Upper lobe of left lung (tissue), 4 donors: ENCODE measurements around the gene ACOXL.

ENCODE experiments used
- CTCF ChIP-seq, 6 experiments: fragments of 450-650 bp in 4 of 6; fragments of 200-600 bp in 2 of 6; sonication (generic) in 2 of 6; IDR thresholded peaks; one replicate each; pipeline ENCODE4 v1.5.1; 2016 to 2019; ENCODE audit warnings: antibody characterized with exemption in 6 of 6
- POLR2A ChIP-seq, 4 donors: fragments of 450-650 bp; IDR thresholded peaks; one replicate each; pipeline ENCODE4 v1.5.1; 2016 to 2017; ENCODE audit warnings: antibody characterized with exemption in 4 of 4, mild to moderate bottlenecking in 2 of 4

GRCh38 chr2:110877031-110877827, 144.9 kb downstream of the ACOXL start:
- TF ChIP-seq CTCF (IDR thresholded peaks at IDR 0.05) = no peak
- no peak for TF ChIP-seq POLR2A (IDR thresholded peaks at IDR 0.05)
